ENCODE results near the gene ASTN2. TPM values are rescaled to one million over a fixed set of nuclear protein-coding genes. Genes with fewer than 3 reads are reported as not detected.

ASTN2 gene
- total and polyA plus RNA-seq, 2 experiments from 2014 or later, result 7.0 to 24.6 TPM

DNA sequence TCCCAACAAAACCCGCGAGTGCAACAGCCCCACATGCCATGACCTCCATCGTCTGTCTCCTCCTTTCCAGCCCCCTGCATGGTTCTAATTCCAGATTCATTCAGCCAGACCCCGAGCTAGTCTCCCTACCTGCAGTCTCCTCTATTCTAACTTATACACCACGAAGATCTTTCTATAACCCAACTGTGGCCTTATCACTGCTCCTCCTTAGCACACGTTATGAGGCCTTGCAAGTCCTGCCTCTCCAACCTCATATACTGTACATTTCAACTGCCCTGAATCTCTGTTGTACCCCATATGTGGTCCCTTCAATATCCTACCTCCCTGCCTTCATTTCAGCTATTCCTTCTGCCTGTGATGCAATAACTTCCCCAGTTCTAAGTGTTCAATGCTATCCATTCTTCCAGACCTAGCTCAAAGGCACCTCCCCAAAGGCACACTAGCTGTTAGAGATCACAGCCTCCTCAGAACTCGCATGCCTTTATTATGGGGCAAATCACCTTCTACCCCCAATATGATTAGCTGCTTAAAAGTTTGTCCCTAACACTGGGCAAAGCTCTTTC is 942.8 kb downstream of the ASTN2 start:
- H3K9me3 Mint-ChIP-seq, result no peaks in the 10 kb centered on the region
- Histone ChIP-seq H3F3A (replicated peaks; ENCODE audit: low read depth) (peaks cover 3% of the 10 kb centered on the region; the same call in 1 of the 2 replicates), H3K79me2 (replicated peaks; ENCODE audit: insufficient read depth) (no peaks in the 10 kb centered on the region), H4K20me1 (replicated peaks; ENCODE audit: insufficient read depth) (no peaks in the 10 kb centered on the region), H3K27me3 (ENCODE audit: insufficient read depth) (no peaks in the 10 kb centered on the region), H3K4me3 (no peak overlapping the region), H3K4me1 (ENCODE audit: insufficient read depth) (peaks cover 36% of the 10 kb centered on the region), H3K4me2 (peak overlapping the region; percentile 25; the same call in 1 of the 2 replicates), H2AFZ (no peak overlapping the region), H3K27ac (ENCODE audit: low read depth) (peak overlapping the region; percentile 88), H3K9me2 (ENCODE audit: insufficient read depth) (0 out of 2 replicates have a peak, but pooled peaks cover 10% of the 10 kb centered on the region), H3K36me3 (ENCODE audit: insufficient read depth) (no peaks in the 10 kb centered on the region)
- ATAC-seq (peak; percentile 17), DNase-seq (ENCODE audit: low spot score) (peak; percentile 27)
- H3K36me3 Mint-ChIP-seq (ENCODE audit: low read depth), result peaks cover 4% of the 10 kb centered on the region; the same call in 2 of the 3 replicates
- H3K27ac Mint-ChIP-seq, result peak overlapping the region; percentile 91
- peaks cover 58% of the 10 kb centered on the region for H3K4me1 Mint-ChIP-seq
- peaks cover 4% of the 10 kb centered on the region for H3K27me3 Mint-ChIP-seq (ENCODE audit: insufficient read depth, low read depth, poor library complexity)
- no peak for TF ChIP-seq JUNB (IDR thresholded peaks at IDR 0.05; ENCODE audit: unreplicated experiment)
- TF ChIP-seq ZNF114 (CRISPR knock-in tag; IDR thresholded peaks at IDR 0.05), result no peak
- TF ChIP-seq EZH2phosphoT487 (IDR thresholded peaks at IDR 0.05; ENCODE audit: unreplicated experiment), result no peak
- no peak for TF ChIP-seq ZNF462 (CRISPR knock-in tag; IDR thresholded peaks at IDR 0.05)
- no peak for TF ChIP-seq NANOG (IDR thresholded peaks at IDR 0.05; ENCODE audit: borderline replicate concordance)
- TF ChIP-seq STAT1 (IDR thresholded peaks at IDR 0.05; ENCODE audit: unreplicated experiment), result no peak
- TF ChIP-seq ZNF331 (CRISPR knock-in tag; IDR thresholded peaks at IDR 0.05; ENCODE audit: low read depth), result no peak
- TF ChIP-seq CTCF (conservative IDR thresholded peaks at IDR 0.05; ENCODE audit: low read depth in 2 of 2), result no peak
- no peak for TF ChIP-seq EZH2 (IDR thresholded peaks at IDR 0.05; ENCODE audit: low read depth, unreplicated experiment)
- no peak for TF ChIP-seq POLR2AphosphoS5 (IDR thresholded peaks at IDR 0.05; ENCODE audit: low read depth)
- no peak for TF ChIP-seq CREB1 (CRISPR knock-in tag; IDR thresholded peaks at IDR 0.05; ENCODE audit: low read depth)
- H3K4me3 Mint-ChIP-seq, result no peak overlapping the region

Measured in GM23338 (cell line).